T-helper 1 cell treated with Interleukin-12 subunit alpha and Interleukin-12 subunit beta and Interleukin-4 antibody, amounts not matched to agents 30 μg/mL and 1 μg/mL, for 36 hours (primary cell): Measurements from ENCODE around the gene LIN37.
"Not testable (repeated sequence)": the region's sequence is repeated elsewhere in the genome, so short reads cannot be mapped to it uniquely, and the experiment has no call there.

ENCODE experiments used
- H3K27ac Mint-ChIP-seq: one replicate; pipeline ENCODE4 v1.8.0; 2021; ENCODE audit warnings: mild to moderate bottlenecking, mixed read lengths
- H3K27me3 Mint-ChIP-seq: one replicate; pipeline ENCODE4 v1.8.0; 2021; ENCODE audit warnings: low read depth, mixed read lengths
- H3K36me3 Mint-ChIP-seq: one replicate; pipeline ENCODE4 v1.8.0; 2021; ENCODE audit warnings: low read depth, mixed read lengths
- H3K4me1 Mint-ChIP-seq: one replicate; pipeline ENCODE4 v1.8.0; 2021; ENCODE audit warnings: low read depth, mixed read lengths
- H3K4me3 Mint-ChIP-seq: one replicate; pipeline ENCODE4 v1.8.0; 2021; ENCODE audit warnings: mild to moderate bottlenecking, moderate library complexity, mixed read lengths
- H3K9me3 Mint-ChIP-seq: one replicate; pipeline ENCODE4 v1.8.0; 2021; ENCODE audit warnings: mixed read lengths

Gene LIN37

DNA sequence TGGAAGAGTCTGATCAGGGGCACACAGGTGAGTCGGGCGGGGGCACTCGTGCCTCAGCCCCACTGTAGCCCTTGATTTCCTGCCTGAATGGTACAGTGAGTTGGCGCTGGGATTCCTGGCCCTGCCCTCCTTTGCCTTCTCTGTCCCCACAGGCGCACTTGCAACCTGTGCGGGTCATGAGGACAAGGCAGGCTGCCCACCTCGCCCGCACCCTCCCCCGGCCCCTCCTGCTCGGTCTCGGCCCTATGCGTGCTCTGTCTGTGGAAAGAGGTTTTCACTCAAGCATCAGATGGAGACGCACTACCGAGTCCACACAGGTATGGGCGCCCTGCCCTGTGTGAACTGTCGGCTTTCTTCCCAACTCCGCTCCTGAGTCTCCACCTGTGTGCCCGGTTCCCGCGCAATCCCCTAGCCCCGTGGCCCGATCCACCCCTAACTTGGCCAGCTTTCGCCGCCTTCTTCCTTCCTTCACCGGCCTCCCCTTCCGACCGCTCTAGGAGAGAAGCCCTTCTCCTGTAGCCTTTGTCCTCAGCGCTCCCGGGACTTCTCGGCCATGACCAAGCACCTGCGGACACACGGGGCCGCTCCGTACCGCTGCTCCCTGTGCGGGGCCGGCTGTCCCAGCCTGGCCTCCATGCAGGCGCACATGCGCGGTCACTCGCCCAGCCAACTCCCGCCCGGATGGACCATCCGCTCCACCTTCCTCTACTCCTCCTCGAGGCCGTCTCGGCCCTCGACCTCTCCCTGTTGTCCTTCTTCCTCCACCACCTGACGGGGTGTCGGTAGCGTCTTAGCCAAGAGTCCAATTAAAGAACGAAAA, 32.2 kb upstream of the LIN37 start:
- Mint-ChIP-seq H3K27ac (peak overlapping the region; percentile 97), H3K36me3 (peaks cover 20% of the 10 kb centered on the region), H3K27me3 (no peaks in the 10 kb centered on the region), H3K4me1 (peaks cover 54% of the 10 kb centered on the region), H3K4me3 (peak overlapping the region; percentile 93), H3K9me3 (no peaks in the 10 kb centered on the region)

DNA sequence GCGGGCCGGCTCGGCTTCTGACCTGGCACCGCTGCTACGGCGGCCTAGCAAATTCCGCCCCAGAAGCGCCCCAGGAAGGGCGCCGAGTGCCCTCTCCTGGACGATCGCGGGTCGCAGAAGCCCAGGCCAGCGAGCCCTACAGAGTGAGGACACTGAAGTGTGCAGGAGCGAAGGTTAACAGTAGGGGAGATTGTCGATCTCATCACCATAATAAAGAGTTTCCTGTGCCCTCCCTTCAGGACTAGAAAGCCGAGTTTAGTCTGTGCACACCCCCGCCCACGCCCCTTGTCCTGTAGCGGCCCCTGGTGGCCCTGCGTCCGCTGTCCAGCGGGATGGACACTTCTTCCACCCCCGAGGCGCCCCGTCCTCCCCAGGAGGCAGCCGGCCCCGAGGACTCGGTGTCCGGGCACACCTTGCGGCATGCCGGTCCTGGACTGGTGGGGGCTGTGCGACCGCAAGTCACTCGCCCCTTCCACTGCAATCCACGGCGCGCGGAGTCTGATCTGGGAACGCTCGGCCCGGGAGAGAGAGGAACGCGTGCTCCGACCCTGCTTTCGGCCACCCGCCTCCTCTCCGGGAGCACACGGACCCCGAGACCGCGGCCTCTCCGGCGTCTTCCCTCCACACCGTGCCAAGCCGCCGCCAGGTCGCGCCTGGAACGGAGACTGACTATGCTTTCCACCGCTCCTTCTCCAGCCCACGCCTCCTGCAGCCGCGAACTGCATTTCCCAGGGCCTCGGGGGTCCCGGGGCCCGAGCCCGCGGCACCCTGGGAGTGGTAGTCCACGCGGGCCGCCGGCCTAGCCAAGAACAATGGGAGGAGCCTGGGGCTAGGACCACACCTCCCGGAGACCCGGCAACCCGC, 31.3 kb upstream of the LIN37 start:
- peaks cover 49% of the 10 kb centered on the region for H3K4me1 Mint-ChIP-seq
- peaks cover 23% of the 10 kb centered on the region for H3K36me3 Mint-ChIP-seq
- peak overlapping the region; percentile 97 for H3K27ac Mint-ChIP-seq
- H3K27me3 Mint-ChIP-seq: no peaks in the 10 kb centered on the region
- H3K4me3 Mint-ChIP-seq: peak overlapping the region; percentile 93
- no peaks in the 10 kb centered on the region for H3K9me3 Mint-ChIP-seq

- no peaks in the 10 kb centered on the region for H3K27me3 Mint-ChIP-seq
- no peaks in the 10 kb centered on the region for H3K9me3 Mint-ChIP-seq
- peaks cover 42% of the 10 kb centered on the region for H3K4me1 Mint-ChIP-seq
- H3K36me3 Mint-ChIP-seq: peaks cover 27% of the 10 kb centered on the region
- H3K27ac Mint-ChIP-seq: peak within 1 kb of the TSS; percentile 97
- peak within 1 kb of the TSS; percentile 95 for H3K4me3 Mint-ChIP-seq
These were observed 30.6 kb upstream of the LIN37 start, which contains the start of gene KMT2B for GRCh38 chr19:35717665-35718344. Gene KMT2B (plus strand): TSS chr19:35718003. CDS start chr19:35718019, 16 bp downstream.

DNA sequence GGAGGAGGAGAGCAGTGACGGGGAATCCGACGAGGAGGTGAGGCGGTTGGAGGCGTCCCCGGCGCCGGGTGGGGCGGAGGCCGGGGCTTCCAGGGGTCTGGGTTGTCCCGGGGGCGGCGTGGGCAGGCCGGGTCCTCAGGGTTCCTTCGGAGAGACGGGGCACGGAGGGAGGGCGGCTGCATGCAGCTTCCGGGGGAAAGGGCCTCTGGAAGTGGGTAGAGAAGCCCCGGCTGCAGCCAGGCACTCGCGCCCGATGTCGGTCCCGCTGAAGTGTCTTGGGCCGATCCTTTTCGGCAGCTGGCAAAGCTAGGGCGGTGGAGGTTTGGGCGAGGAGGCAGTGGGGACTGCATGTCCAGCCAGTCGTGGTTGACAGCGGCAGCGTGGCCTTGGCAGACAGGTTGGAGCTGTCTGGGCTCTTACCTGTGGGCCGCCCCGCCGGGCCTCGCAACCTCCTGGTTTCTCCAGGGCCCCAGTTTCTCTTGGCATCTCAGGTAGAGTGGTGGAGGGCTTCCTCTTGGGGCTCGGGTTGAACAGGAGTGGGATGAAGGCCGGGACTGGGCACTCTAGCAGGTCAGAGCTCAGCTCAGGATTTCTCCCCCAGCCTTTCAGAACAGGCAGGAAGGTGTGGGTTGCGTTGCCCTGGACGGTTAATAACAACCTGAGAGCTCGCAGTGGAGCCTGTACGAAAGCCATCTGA, 29.9 kb upstream of the LIN37 start:
- peaks cover 31% of the 10 kb centered on the region for H3K36me3 Mint-ChIP-seq
- H3K4me1 Mint-ChIP-seq: peaks cover 36% of the 10 kb centered on the region
- peak overlapping the region; percentile 95 for H3K4me3 Mint-ChIP-seq

GRCh38 chr19:35719402-35720162, 28.8 kb upstream of the LIN37 start:
- Mint-ChIP-seq H3K4me3 (peak overlapping the region; percentile 95), H3K4me1 (peaks cover 25% of the 10 kb centered on the region), H3K27ac (peak overlapping the region; percentile 94), H3K27me3 (no peaks in the 10 kb centered on the region), H3K9me3 (no peaks in the 10 kb centered on the region), H3K36me3 (peaks cover 37% of the 10 kb centered on the region)

More for the DNA sequence above, 29.9 kb upstream of the LIN37 start:
- H3K27me3 Mint-ChIP-seq: no peaks in the 10 kb centered on the region
- H3K9me3 Mint-ChIP-seq: no peaks in the 10 kb centered on the region
- peak overlapping the region; percentile 94 for H3K27ac Mint-ChIP-seq

GRCh38 chr19:35720163-35720524, 28.2 kb upstream of the LIN37 start:
- peaks cover 21% of the 10 kb centered on the region for H3K4me1 Mint-ChIP-seq
- peak overlapping the region; percentile 16 for H3K4me3 Mint-ChIP-seq
- H3K27me3 Mint-ChIP-seq: no peaks in the 10 kb centered on the region
- peaks cover 42% of the 10 kb centered on the region for H3K36me3 Mint-ChIP-seq
- no peak overlapping the region for H3K27ac Mint-ChIP-seq
- H3K9me3 Mint-ChIP-seq: no peaks in the 10 kb centered on the region

- Mint-ChIP-seq H3K4me1 (peaks cover 20% of the 10 kb centered on the region), H3K9me3 (no peaks in the 10 kb centered on the region), H3K36me3 (peaks cover 47% of the 10 kb centered on the region), H3K27ac (no peak overlapping the region), H3K4me3 (no peak overlapping the region), H3K27me3 (no peaks in the 10 kb centered on the region)
These were observed 27.7 kb upstream of the LIN37 start for GRCh38 chr19:35720648-35721047.

- Mint-ChIP-seq H3K4me1 (peaks cover 13% of the 10 kb centered on the region), H3K4me3 (no peak overlapping the region), H3K27me3 (no peaks in the 10 kb centered on the region), H3K9me3 (no peaks in the 10 kb centered on the region), H3K36me3 (peaks cover 47% of the 10 kb centered on the region), H3K27ac (no peak overlapping the region)
These were observed 27.0 kb upstream of the LIN37 start for GRCh38 chr19:35721374-35721773.

GRCh38 chr19:35722461-35722860, 25.9 kb upstream of the LIN37 start:
- peaks cover 48% of the 10 kb centered on the region for H3K36me3 Mint-ChIP-seq
- no peak overlapping the region for H3K4me3 Mint-ChIP-seq
- peaks cover 8% of the 10 kb centered on the region for H3K4me1 Mint-ChIP-seq
- H3K27me3 Mint-ChIP-seq: no peaks in the 10 kb centered on the region
- H3K9me3 Mint-ChIP-seq: no peaks in the 10 kb centered on the region
- H3K27ac Mint-ChIP-seq: peak overlapping the region; percentile 15

GRCh38 chr19:35722897-35723296, 25.5 kb upstream of the LIN37 start:
- peaks cover 50% of the 10 kb centered on the region for H3K36me3 Mint-ChIP-seq
- no peaks in the 10 kb centered on the region for H3K27me3 Mint-ChIP-seq
- no peak overlapping the region for H3K4me3 Mint-ChIP-seq
- H3K4me1 Mint-ChIP-seq: peaks cover 8% of the 10 kb centered on the region
- H3K9me3 Mint-ChIP-seq: no peaks in the 10 kb centered on the region
- no peak overlapping the region for H3K27ac Mint-ChIP-seq

- Mint-ChIP-seq H3K4me1 (peaks cover 8% of the 10 kb centered on the region), H3K36me3 (peaks cover 55% of the 10 kb centered on the region), H3K27me3 (no peaks in the 10 kb centered on the region), H3K4me3 (no peak overlapping the region), H3K9me3 (no peaks in the 10 kb centered on the region), H3K27ac (no peak overlapping the region)
These were observed 24.7 kb upstream of the LIN37 start for GRCh38 chr19:35723671-35724070.

GRCh38 chr19:35724132-35724531, 24.2 kb upstream of the LIN37 start:
- not testable (repeated sequence) for H3K9me3 Mint-ChIP-seq, H3K4me3 Mint-ChIP-seq, H3K27me3 Mint-ChIP-seq, H3K27ac Mint-ChIP-seq, H3K4me1 Mint-ChIP-seq
- peaks cover 57% of the 10 kb centered on the region for H3K36me3 Mint-ChIP-seq

DNA sequence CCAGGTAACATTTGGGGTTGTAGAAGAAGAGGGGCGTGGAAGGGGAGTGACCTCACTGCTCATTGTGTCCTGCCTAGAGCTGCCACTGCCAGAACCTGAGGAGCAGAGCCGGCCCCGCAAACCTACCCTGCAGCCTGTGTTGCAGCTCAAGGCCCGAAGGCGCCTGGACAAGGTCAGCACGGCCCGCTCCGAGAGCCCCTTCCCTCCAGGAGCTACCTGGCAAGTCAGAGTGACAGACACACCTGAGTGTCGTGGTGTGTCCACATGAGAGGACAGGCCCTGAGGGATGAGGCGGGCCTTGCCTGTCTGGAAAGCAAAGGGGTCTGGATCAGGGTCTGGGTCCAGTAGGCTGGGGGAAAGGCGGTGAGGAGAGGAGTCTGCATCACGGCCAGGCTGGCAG, 23.8 kb upstream of the LIN37 start:
- H3K9me3 Mint-ChIP-seq: no peaks in the 10 kb centered on the region
- peaks cover 2% of the 10 kb centered on the region for H3K4me1 Mint-ChIP-seq
- H3K4me3 Mint-ChIP-seq: no peak overlapping the region
- no peak overlapping the region for H3K27ac Mint-ChIP-seq
- H3K36me3 Mint-ChIP-seq: peaks cover 55% of the 10 kb centered on the region
- H3K27me3 Mint-ChIP-seq: no peaks in the 10 kb centered on the region
